Endothelial cell of umbilical vein (primary cell): ENCODE data around the gene KANSL1. TPM values are rescaled to one million over a fixed set of nuclear protein-coding genes. Genes with fewer than 3 reads are reported as not detected.

ENCODE experiments used
- BruUV-seq: library from RNA; stranded (reverse); fragments of 400-500 nt; replicated peaks from 2 replicates; lab custom pipeline; 2021; lab: Mats Ljungman, UMichigan
- CTCF ChIA-PET: fragments of 300-600, 350-600 bp; sonication (Branson Sonifier 250); formaldehyde crosslinking; loops from one replicate; lab custom pipeline; 2021; ENCODE audit warnings: antibody characterized with exemption, inconsistent platforms; lab: Charles Lee
- POLR2A ChIA-PET: fragments of 300-600, 350-600 bp; sonication (Branson Sonifier 250); formaldehyde crosslinking; loops from one replicate; lab custom pipeline; 2021; ENCODE audit warnings: antibody characterized with exemption, inconsistent platforms; lab: Charles Lee
- DNase-seq: peaks from one replicate; pipeline ENCODE4 v3.0.0-alpha.2; 2011; ENCODE audit warnings: low read depth, low spot score
- FAIRE-seq: peaks from 2 replicates; lab custom pipeline; 2011; peaks lifted over from hg19 to GRCh38; lab: Jason Lieb, UNC
- H2AFZ ChIP-seq: 2 replicates; pipeline ENCODE4 v1.6.0; 2012; ENCODE audit warnings: low read depth, low read length, control low read depth, inconsistent platforms
- H3K27ac ChIP-seq: 2 replicates; pipeline ENCODE4 v1.5.1; 2011; ENCODE audit warnings: low read depth, mild to moderate bottlenecking, control low read depth, low read length, moderate library complexity; ENCODE audit not compliant: insufficient read depth
- H3K27me3 ChIP-seq, 2 experiments: 2 replicates each; pipeline versions ENCODE4 v1.6.0 to v1.6.1; 2011; ENCODE audit warnings: low read length in 2 of 2, mixed read lengths in 1 of 2; ENCODE audit not compliant: control insufficient read depth in 2 of 2, insufficient read depth in 2 of 2
- H3K36me3 ChIP-seq, 2 experiments: 2 replicates in 1 of 2; 3 replicates in 1 of 2; pipeline ENCODE4 v1.5.1; 2011; ENCODE audit warnings: low read length in 2 of 2, mild to moderate bottlenecking in 1 of 2, moderate library complexity in 1 of 2; ENCODE audit not compliant: control insufficient read depth in 2 of 2, insufficient read depth in 2 of 2; ENCODE audit errors: extremely low read depth in 1 of 2
- H3K4me1 ChIP-seq: 3 replicates; pipeline ENCODE4 v1.5.1; 2011; ENCODE audit warnings: mild to moderate bottlenecking, low read length; ENCODE audit not compliant: control insufficient read depth, insufficient read depth; ENCODE audit errors: extremely low read depth
- H3K4me2 ChIP-seq: 2 replicates; pipeline ENCODE4 v1.6.1; 2011; ENCODE audit warnings: low read length, control low read depth, mixed read lengths; ENCODE audit not compliant: insufficient read depth
- H3K4me3 ChIP-seq, 3 experiments: fragments of 200-600 bp in 1 of 3; sonication (generic), shearing (Covaris generic) in 1 of 3; replicated peaks in 1 of 3; 2 replicates each; pipeline ENCODE4 v1.5.1; 2011 to 2016; ENCODE audit warnings: control low read depth in 3 of 3, low read length in 3 of 3, mild to moderate bottlenecking in 2 of 3, inconsistent platforms in 1 of 3, low read depth in 1 of 3, moderate library complexity in 1 of 3; ENCODE audit not compliant: insufficient read depth in 1 of 3
- H3K79me2 ChIP-seq: 2 replicates; pipeline ENCODE4 v1.6.0; 2012; ENCODE audit warnings: low read length, inconsistent platforms; ENCODE audit not compliant: control insufficient read depth, insufficient read depth
- H3K9ac ChIP-seq: replicated peaks from 2 replicates; pipeline ENCODE3; 2011; ENCODE audit warnings: low read length, control low read depth; ENCODE audit not compliant: insufficient read depth; ENCODE audit errors: extremely low read depth
- H3K9me1 ChIP-seq: replicated peaks from 3 replicates; pipeline ENCODE4 v1.6.0; 2011; ENCODE audit warnings: mild to moderate bottlenecking, low read length; ENCODE audit not compliant: control insufficient read depth, insufficient read depth; ENCODE audit errors: extremely low read depth
- H3K9me3 ChIP-seq: replicated peaks from 2 replicates; pipeline ENCODE4 v1.5.1; 2012; ENCODE audit warnings: low read length, inconsistent platforms; ENCODE audit not compliant: control insufficient read depth, insufficient read depth
- H4K20me1 ChIP-seq: replicated peaks from 2 replicates; pipeline ENCODE3; 2011; ENCODE audit warnings: mild to moderate bottlenecking, low read length; ENCODE audit not compliant: control insufficient read depth, insufficient read depth; ENCODE audit errors: extremely low read depth
- CTCF ChIP-seq, 2 donors: IDR thresholded peaks; 1 replicate in 1 of 2; 2 replicates in 1 of 2; pipeline ENCODE4 v1.5.1; 2011; ENCODE audit warnings: low read length in 2 of 2, mild to moderate bottlenecking in 2 of 2, moderate library complexity in 2 of 2, control low read depth in 1 of 2, inconsistent platforms in 1 of 2, low read depth in 1 of 2; ENCODE audit not compliant: insufficient read depth in 1 of 2; ENCODE audit errors: extremely low read depth in 1 of 2
- EZH2 ChIP-seq: IDR thresholded peaks from 2 replicates; pipeline ENCODE4 v1.6.1; 2012; ENCODE audit warnings: borderline replicate concordance, low read depth, mild to moderate bottlenecking, moderate library complexity, low read length, inconsistent platforms; ENCODE audit not compliant: severe bottlenecking
- FOS ChIP-seq: IDR thresholded peaks from 2 replicates; pipeline ENCODE4 v1.6.1; 2011; ENCODE audit warnings: mild to moderate bottlenecking, low read length, moderate library complexity, borderline replicate concordance; ENCODE audit not compliant: insufficient read depth
- GATA2 ChIP-seq: IDR thresholded peaks from 2 replicates; pipeline ENCODE4 v1.7.0; 2011; ENCODE audit warnings: low read depth, mild to moderate bottlenecking, moderate library complexity, mixed read lengths, low read length; ENCODE audit not compliant: insufficient read length, insufficient read depth
- JUN ChIP-seq: IDR thresholded peaks from 2 replicates; pipeline ENCODE4 v1.6.1; 2011; ENCODE audit warnings: borderline replicate concordance, low read depth; ENCODE audit not compliant: insufficient read length, insufficient read depth
- MYC ChIP-seq: IDR thresholded peaks from one replicate; pipeline ENCODE4 v1.6.1; 2011; ENCODE audit warnings: mild to moderate bottlenecking, low read depth, low read length
- POLR2A ChIP-seq: IDR thresholded peaks from 2 replicates; pipeline ENCODE4 v1.6.1; 2012; ENCODE audit warnings: low read depth, mild to moderate bottlenecking, control low read depth, low read length
- POLR2AphosphoS5 ChIP-seq: IDR thresholded peaks from 2 replicates; pipeline ENCODE4 v1.6.1; 2012; ENCODE audit warnings: low read depth, mild to moderate bottlenecking, control low read depth, low read length, moderate library complexity; ENCODE audit not compliant: insufficient read depth
- dilution Hi-C: fragments of 300-500 bp; cut with MboI; formaldehyde crosslinking; loops from one replicate; pipeline ENCODE4 v1.15.0; 2019; ENCODE audit warnings: low sequenced_read_pairs; ENCODE audit not compliant: extremely low pct_ligation_motif_present
- intact Hi-C: fragments of 100-400 bp; cut with micrococcal nuclease; formaldehyde crosslinking; loops from one replicate; pipeline ENCODE4 v1.10.0; 2022
- polyA plus RNA-seq, 4 experiments: library from polyadenylated mRNA; depleted of rRNA in 3 of 4; stranded (reverse) in 3 of 4; unstranded in 1 of 4; fragments of >200 nt; gene quantifications; 2 replicates each; pipeline versions ENCODE4 v1.2.1 to v1.2.3, GENCODE V29; 2011 to 2012; ENCODE audit warnings: missing spikeins in 1 of 4
- total RNA-seq: library from RNA; stranded (reverse); gene quantifications from 2 replicates; pipeline ENCODE4 v1.2.3, GENCODE V29; 2021
- TF ChIP-seq, protein P1 (sequence below): IDR thresholded peaks from 2 replicates; pipeline ENCODE4 v1.6.1; 2011; ENCODE audit not compliant: insufficient read depth, insufficient read length

KANSL1 gene
- total and polyA plus RNA-seq, 2 donors (not counting 3 experiments of a cell fraction or from before 2014, with no cell fraction given): 29.1 to 74.0 TPM

DNA sequence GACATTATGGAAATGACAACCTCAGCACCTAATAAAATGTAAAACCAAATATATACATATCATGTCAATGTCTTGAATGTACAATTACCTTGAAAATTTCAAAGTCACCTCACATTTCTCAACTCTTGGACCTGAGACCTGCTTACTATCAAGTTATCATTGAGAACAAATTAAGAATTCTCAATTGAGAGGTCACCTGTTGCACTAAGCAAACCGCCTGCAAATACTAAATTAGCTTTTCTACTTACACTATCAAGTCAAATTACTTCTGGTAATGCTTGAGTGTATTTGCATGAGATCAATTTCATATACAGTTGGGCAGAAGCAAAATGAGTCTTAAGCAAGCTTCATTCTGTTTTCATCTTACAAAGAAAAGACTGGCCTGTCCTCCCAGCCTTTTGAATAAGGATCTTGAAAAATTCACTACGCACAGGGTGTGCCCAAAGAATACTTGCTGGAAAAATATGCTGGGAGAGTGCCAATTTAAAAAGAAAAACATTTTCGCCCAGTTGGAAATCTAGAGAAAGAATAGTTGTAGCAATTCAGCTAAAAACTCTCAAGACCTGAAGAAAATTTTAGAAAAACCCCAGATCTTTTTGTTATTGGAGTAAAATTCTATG, 35.7 kb downstream of the KANSL1 start:
- H3K27me3 ChIP-seq: no peaks in the 10 kb centered on the region
- peaks cover 6% of the 10 kb centered on the region for H3K9me1 ChIP-seq
- TF ChIP-seq GATA2: no peak
- no peak for TF ChIP-seq EZH2
- TF ChIP-seq POLR2A: no peak
- no peak for TF ChIP-seq MYC
- TF ChIP-seq CTCF (IDR thresholded peaks at IDR 0.05; ENCODE audit: extremely low read depth in 1 of 2, insufficient read depth in 1 of 2, low read depth in 1 of 2, low read length in 2 of 2): no peak
- TF ChIP-seq JUN: no peak
- TF ChIP-seq FOS: no peak
- TF ChIP-seq, protein P1, sequence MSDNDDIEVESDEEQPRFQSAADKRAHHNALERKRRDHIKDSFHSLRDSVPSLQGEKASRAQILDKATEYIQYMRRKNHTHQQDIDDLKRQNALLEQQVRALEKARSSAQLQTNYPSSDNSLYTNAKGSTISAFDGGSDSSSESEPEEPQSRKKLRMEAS: no peak
- TF ChIP-seq POLR2AphosphoS5: no peak
- no peak overlapping the region for H2AFZ ChIP-seq
- no peak overlapping the region for H3K4me3 ChIP-seq
- FAIRE-seq: no peak
- no peak overlapping the region for H3K9ac ChIP-seq
- dilution Hi-C loops (no loop called here), intact Hi-C loops (loop anchor here (5.0 kb wide), 1 partner anchor 35 kb away; the partner anchor contains the start of gene KANSL1)
- ChIA-PET CTCF (interaction anchor here (1.3 to 3.0 kb wide), 3 partner anchors 26 to 56 kb away, joined by 3 to 14 read pairs (median 3); partner anchors contain the start of gene KANSL1), POLR2A (no interaction called here)
- no peak overlapping the region for H3K4me2 ChIP-seq
- no peaks in the 10 kb centered on the region for H3K9me3 ChIP-seq
- peaks cover 51% of the 10 kb centered on the region for H3K4me1 ChIP-seq
- peak; percentile 63 for DNase-seq
- no peak overlapping the region for H3K27ac ChIP-seq
- peaks cover 25% of the 10 kb centered on the region for H4K20me1 ChIP-seq
- no TSS peak for BruUV-seq
- no peaks in the 10 kb centered on the region for H3K36me3 ChIP-seq
- peaks cover 98% of the 10 kb centered on the region for H3K79me2 ChIP-seq
